CD4-positive, alpha-beta T cell treated with Interferon gamma for 1 hour (primary cell): Measurements from ENCODE around the gene NBEAL1.
"Not testable (repeated sequence)": the region's sequence is repeated elsewhere in the genome, so short reads cannot be mapped to it uniquely, and the experiment has no call there.

Experiments
- DNase-seq: peaks from one replicate; pipeline ENCODE4 v3.0.0-alpha.2; 2020

Gene NBEAL1

GRCh38 chr2:203122317-203122986, 107.8 kb downstream of the NBEAL1 start:
- DNase-seq = no peak

- no peak for DNase-seq
Measured at GRCh38 chr2:203126996-203127395, 112.3 kb downstream of the NBEAL1 start.

- DNase-seq = no peak
Measured at GRCh38 chr2:203135105-203135504, 120.4 kb downstream of the NBEAL1 start.

- no peak for DNase-seq
Measured at GRCh38 chr2:203143391-203143790, 128.7 kb downstream of the NBEAL1 start.

GRCh38 chr2:203149194-203149593, 134.5 kb downstream of the NBEAL1 start:
- no peak for DNase-seq

GRCh38 chr2:203155406-203155805, 140.7 kb downstream of the NBEAL1 start:
- DNase-seq = no peak

GRCh38 chr2:203162722-203163121, 148.0 kb downstream of the NBEAL1 start:
- DNase-seq = not testable (repeated sequence)

GRCh38 chr2:203164311-203164935, 149.7 kb downstream of the NBEAL1 start:
- no peak for DNase-seq

- no peak for DNase-seq
Measured at GRCh38 chr2:203167751-203168150, 153.1 kb downstream of the NBEAL1 start.

GRCh38 chr2:203170502-203170901, 155.8 kb downstream of the NBEAL1 start:
- DNase-seq = no peak

- DNase-seq = no peak
Measured at GRCh38 chr2:203175371-203175770, 160.7 kb downstream of the NBEAL1 start.

GRCh38 chr2:203177361-203177760, 162.7 kb downstream of the NBEAL1 start:
- no peak for DNase-seq

- DNase-seq = no peak
Measured at GRCh38 chr2:203185864-203186263, 171.2 kb downstream of the NBEAL1 start.

- not testable (repeated sequence) for DNase-seq
Measured at GRCh38 chr2:203190547-203190946, 175.9 kb downstream of the NBEAL1 start.

GRCh38 chr2:203191026-203191425, 176.4 kb downstream of the NBEAL1 start:
- not testable (repeated sequence) for DNase-seq

- DNase-seq = no peak
Measured at GRCh38 chr2:203191961-203192360, 177.3 kb downstream of the NBEAL1 start.

- DNase-seq = no peak
Measured at GRCh38 chr2:203195331-203196036, 180.8 kb downstream of the NBEAL1 start.

GRCh38 chr2:203200866-203201265, 186.2 kb downstream of the NBEAL1 start:
- DNase-seq = no peak

- no peak for DNase-seq
Measured at GRCh38 chr2:203201426-203201825, 186.8 kb downstream of the NBEAL1 start.

- DNase-seq = no peak
Measured at GRCh38 chr2:203209538-203209937, 194.9 kb downstream of the NBEAL1 start.

GRCh38 chr2:203225423-203226039, 210.9 kb downstream of the NBEAL1 start:
- peak; percentile 26 for DNase-seq

GRCh38 chr2:203229674-203230073, 215.0 kb downstream of the NBEAL1 start:
- DNase-seq = not testable (repeated sequence)
